ENCODE measurements around the gene ATP5IF1. TPM values are rescaled to one million over a fixed set of nuclear protein-coding genes. Genes with fewer than 3 reads are reported as not detected.
A peak's percentile ranks its signal among the peaks of the same experiment; 100 is the strongest.

ATP5IF1 gene
- polyA plus RNA-seq, 1 of the 3 experiments (the other 2 are of a cell fraction): 594 TPM

GRCh38 chr1:28244549-28245251 lies 8.8 kb downstream of the ATP5IF1 start:
- H3K36me3 ChIP-seq (replicated peaks in 1 of 2; ENCODE audit: control insufficient read depth in 1 of 2, insufficient read depth in 2 of 2, low read length in 1 of 2): peaks cover 0 to 2% of the 10 kb centered on the region in 2 experiments
- POLR2A ChIA-PET: interaction anchor here (1.6 kb wide), 1 partner anchor 9 kb away, joined by 4 read pairs; the partner anchor contains the start of gene ATP5IF1

GRCh38 chr1:28246427-28246832 lies 10.5 kb downstream of the ATP5IF1 start:
- no peak for DNase-seq
- 9% methylated on average over 11 of the region's 11 CpGs for WGBS (ENCODE audit: low lambda C conversion rate)
- peaks cover 19 to 22% of the 10 kb centered on the region in 2 experiments; a peak in 3 of 4 replicates for H3K4me1 ChIP-seq (ENCODE audit: control insufficient read depth in 1 of 2, insufficient read depth in 2 of 2, low read depth in 1 of 2, low read length in 1 of 2)
- TF ChIP-seq ELF1 (IDR thresholded peaks at IDR 0.05) (no peak), POLR2AphosphoS5 (IDR thresholded peaks at IDR 0.05; ENCODE audit: low read depth, low read length) (no peak), NRF1 (IDR thresholded peaks at IDR 0.05; ENCODE audit: low read depth, low read length) (no peak), SIN3A (IDR thresholded peaks at IDR 0.05; ENCODE audit: borderline replicate concordance, low read depth, low read length) (no peak), MXI1 (IDR thresholded peaks at IDR 0.05; ENCODE audit: low read depth, low read length) (no peak), ZBTB33 (IDR thresholded peaks at IDR 0.05; ENCODE audit: borderline replicate concordance, low read depth) (no peak), CHD2 (IDR thresholded peaks at IDR 0.05; ENCODE audit: low read length, partially characterized antibody) (no peak), RFX5 (IDR thresholded peaks at IDR 0.05; ENCODE audit: low read length) (no peak), FOXJ3 (CRISPR knock-in tag; IDR thresholded peaks at IDR 0.05) (no peak), FOSL2 (IDR thresholded peaks at IDR 0.05; ENCODE audit: borderline replicate concordance, low read depth) (no peak), MAX (IDR thresholded peaks at IDR 0.05; ENCODE audit: low read depth) (no peak), JUND (IDR thresholded peaks at IDR 0.05) (no peak), RAD21 (IDR thresholded peaks at IDR 0.05; ENCODE audit: low read length) (no peak), USF2 (IDR thresholded peaks at IDR 0.05; ENCODE audit: borderline replicate concordance, low read depth, low read length) (no peak)

More at GRCh38 chr1:28244549-28245251, 8.8 kb downstream of the ATP5IF1 start:
- Histone ChIP-seq H3F3A (replicated peaks; ENCODE audit: insufficient read depth) (peaks cover 23% of the 10 kb centered on the region), H2AFZ (ENCODE audit: low read depth) (no peak overlapping the region), H4K20me1 (ENCODE audit: insufficient read depth) (no peaks in the 10 kb centered on the region), H3K27me3 (ENCODE audit: insufficient read depth) (no peaks in the 10 kb centered on the region), H3K9me2 (no peaks in the 10 kb centered on the region), H3K4me2 (no peak overlapping the region), H3K27ac (ENCODE audit: low read depth in 2 of 2, low read length in 1 of 2) (no peak overlapping the region), H3K9me3 (no peaks in the 10 kb centered on the region), H3K4me3 (ENCODE audit: low read depth in 2 of 2, low read length in 1 of 2) (no peak overlapping the region), H3K4me1 (ENCODE audit: control insufficient read depth in 1 of 2, insufficient read depth in 2 of 2, low read depth in 1 of 2, low read length in 1 of 2) (peaks cover 18 to 19% of the 10 kb centered on the region in 2 experiments; a peak in 3 of 4 replicates), H3K9ac (no peak overlapping the region), H3K79me2 (ENCODE audit: insufficient read depth) (0 out of 2 replicates have a peak, but pooled peaks cover 3% of the 10 kb centered on the region)
- 98% methylated on average over 11 of the region's 13 CpGs for WGBS (ENCODE audit: low lambda C conversion rate)
- no peak for DNase-seq
- CTCF ChIA-PET: interaction anchor here (1.5 kb wide), 1 partner anchor 115 kb away, joined by 6 read pairs; no protein-coding TSS in a partner anchor
- no peak for TF ChIP-seq GABPA (IDR thresholded peaks at IDR 0.05; ENCODE audit: low read depth)
- no peak for TF ChIP-seq SIN3A (IDR thresholded peaks at IDR 0.05; ENCODE audit: borderline replicate concordance, low read depth, low read length)
- TF ChIP-seq IRF3 (IDR thresholded peaks at IDR 0.05; ENCODE audit: low read depth, low read length): no peak
- TF ChIP-seq USF2 (IDR thresholded peaks at IDR 0.05; ENCODE audit: borderline replicate concordance, low read depth, low read length): no peak
- TF ChIP-seq ELF1 (IDR thresholded peaks at IDR 0.05): no peak
- no peak for TF ChIP-seq TCF12 (IDR thresholded peaks at IDR 0.05)
- TF ChIP-seq TEAD4 (IDR thresholded peaks at IDR 0.05; ENCODE audit: borderline replicate concordance, insufficient read depth): no peak
- no peak for TF ChIP-seq EZH2phosphoT487 (IDR thresholded peaks at IDR 0.05; ENCODE audit: borderline replicate concordance, low read depth)
- no peak for TF ChIP-seq RAD21 (IDR thresholded peaks at IDR 0.05; ENCODE audit: low read length)

More at GRCh38 chr1:28246427-28246832, 10.5 kb downstream of the ATP5IF1 start:
- Histone ChIP-seq H3F3A (replicated peaks; ENCODE audit: insufficient read depth) (peaks cover 22% of the 10 kb centered on the region), H3K9me3 (no peaks in the 10 kb centered on the region), H3K27ac (ENCODE audit: low read depth in 2 of 2, low read length in 1 of 2) (peak overlapping the region; percentile 76 to 91), H3K79me2 (ENCODE audit: insufficient read depth) (0 out of 2 replicates have a peak, but pooled peaks cover 3% of the 10 kb centered on the region), H3K27me3 (ENCODE audit: insufficient read depth) (no peaks in the 10 kb centered on the region), H2AFZ (ENCODE audit: low read depth) (peak overlapping the region; percentile 87), H3K4me2 (peak overlapping the region; percentile 84), H3K4me3 (ENCODE audit: low read depth in 2 of 2, low read length in 1 of 2) (peak overlapping the region; percentile 58 to 82), H3K36me3 (replicated peaks in 1 of 2; ENCODE audit: control insufficient read depth in 1 of 2, insufficient read depth in 2 of 2, low read length in 1 of 2) (no peaks in the 10 kb centered on the region), H3K9ac (peak overlapping the region; percentile 77), H3K9me2 (no peaks in the 10 kb centered on the region), H4K20me1 (ENCODE audit: insufficient read depth) (no peaks in the 10 kb centered on the region)
- CTCF ChIA-PET: interaction anchor here (1.0 to 4.0 kb wide), 4 partner anchors 9 to 389 kb away, joined by 3 to 36 read pairs (median 4); no protein-coding TSS in a partner anchor
- POLR2A ChIA-PET: interaction anchor here (0.6 to 1.5 kb wide), 2 partner anchors 11 to 82 kb away, joined by 3 to 5 read pairs; partner anchors contain the start of genes ATP5IF1 and MED18

Data from SK-N-SH (cell line).